Prostate gland (tissue), 2 donors: Measurements from ENCODE around the gene ARAP3. TPM values are rescaled to one million over a fixed set of nuclear protein-coding genes. Genes with fewer than 3 reads are reported as not detected.

Experiments used
- DNase-seq: peaks from one replicate; pipeline ENCODE4 v3.0.0-alpha.2; 2019; ENCODE audit warnings: low spot score
- H3K27ac ChIP-seq, 2 donors: fragments of 200-600 bp; sonication (generic); 2 replicates each; pipeline ENCODE4 v1.5.1; 2017 to 2019
- H3K27me3 ChIP-seq: fragments of 200-600 bp; sonication (generic); replicated peaks from 2 replicates; pipeline ENCODE4 v1.5.1; 2019; ENCODE audit not compliant: insufficient read depth
- H3K36me3 ChIP-seq, 2 donors: fragments of 200-600 bp; sonication (generic); 1 replicate in 1 of 2; 2 replicates in 1 of 2; pipeline versions ENCODE4 v1.5.1 to v1.8.1; 2017 to 2019
- H3K4me1 ChIP-seq: fragments of 200-600 bp; sonication (generic); replicated peaks from 2 replicates; pipeline ENCODE4 v1.5.1; 2019
- H3K4me3 ChIP-seq, 2 donors: fragments of 200-600 bp; sonication (generic); 2 replicates each; pipeline ENCODE4 v1.5.1; 2017 to 2019
- H3K9me3 ChIP-seq: fragments of 200-600 bp; sonication (generic); 2 replicates; pipeline ENCODE4 v1.5.1; 2017
- CTCF ChIP-seq, 4 experiments: fragments of 200-600 bp in 2 of 4; fragments of 450-650 bp in 2 of 4; sonication (generic) in 2 of 4; IDR thresholded peaks; 1 replicate in 3 of 4; 2 replicates in 1 of 4; pipeline ENCODE4 v1.5.1; 2016 to 2019; ENCODE audit warnings: antibody characterized with exemption in 4 of 4, mild to moderate bottlenecking in 2 of 4, moderate library complexity in 2 of 4
- POLR2A ChIP-seq: fragments of 450-650 bp; IDR thresholded peaks from one replicate; pipeline ENCODE4 v1.6.1; 2016; ENCODE audit warnings: antibody characterized with exemption, mild to moderate bottlenecking
- POLR2AphosphoS5 ChIP-seq: sonication (generic); formaldehyde crosslinking; IDR thresholded peaks from one replicate; pipeline ENCODE4 v1.6.1; 2017; ENCODE audit warnings: antibody characterized with exemption
- WGBS: methylation state at CpG from one replicate; pipeline ENCODE4 v1.1.5; 2018; 5-methylcytosine and 5-hydroxymethylcytosine counted together
- intact Hi-C: fragments of 100-400 bp; cut with DNase I; formaldehyde crosslinking; loops from one replicate; pipeline ENCODE4 v1.14.2; 2022
- total RNA-seq, 2 donors: library from RNA; depleted of rRNA; stranded (reverse); fragments of >200 nt; gene quantifications; one replicate each; pipeline ENCODE4 v1.1.0, GENCODE V29; 2016

The ARAP3 gene
- total RNA-seq, 2 donors from 2014 or later: 4.0 to 8.4 TPM

- 83% methylated on average over 3 of the region's 3 CpGs for WGBS
- TF ChIP-seq POLR2A (no peak), POLR2AphosphoS5 (no peak), CTCF (IDR thresholded peaks at IDR 0.05) (no peak)
- intact Hi-C loops: no loop called here
These were observed 15.6 kb upstream of the ARAP3 start for GRCh38 chr5:141697586-141697985.

GRCh38 chr5:141696431-141696830 lies 14.4 kb upstream of the ARAP3 start:
- DNase-seq: no peak
- no peaks in the 10 kb centered on the region for H3K9me3 ChIP-seq
- no peaks in the 10 kb centered on the region for H3K36me3 ChIP-seq
- H3K27ac ChIP-seq: no peak overlapping the region
- no peaks in the 10 kb centered on the region for H3K4me1 ChIP-seq
- TF ChIP-seq POLR2AphosphoS5 (no peak), CTCF (IDR thresholded peaks at IDR 0.05) (no peak)
- no peak overlapping the region for H3K4me3 ChIP-seq
- 76% methylated on average over 2 of the region's 2 CpGs for WGBS
- intact Hi-C loops: no loop called here
- peaks cover 9% of the 10 kb centered on the region for H3K27me3 ChIP-seq

More at GRCh38 chr5:141697586-141697985, 15.6 kb upstream of the ARAP3 start:
- H3K27ac ChIP-seq: no peak overlapping the region
- no peaks in the 10 kb centered on the region for H3K9me3 ChIP-seq
- peaks cover 9% of the 10 kb centered on the region for H3K27me3 ChIP-seq
- H3K36me3 ChIP-seq: no peaks in the 10 kb centered on the region
- no peak overlapping the region for H3K4me3 ChIP-seq
- DNase-seq: no peak
- no peaks in the 10 kb centered on the region for H3K4me1 ChIP-seq

- H3K9me3 ChIP-seq: no peaks in the 10 kb centered on the region
- H3K4me3 ChIP-seq: no peak overlapping the region
- H3K4me1 ChIP-seq: no peaks in the 10 kb centered on the region
- peaks cover 9% of the 10 kb centered on the region for H3K27me3 ChIP-seq
- no peak for DNase-seq
- WGBS: 58% methylated on average over 11 of the region's 11 CpGs
- H3K27ac ChIP-seq: no peak overlapping the region
- no peaks in the 10 kb centered on the region for H3K36me3 ChIP-seq
- intact Hi-C loops: no loop called here
- TF ChIP-seq POLR2A (no peak), CTCF (IDR thresholded peaks at IDR 0.05) (no peak), POLR2AphosphoS5 (no peak)
These were observed 13.7 kb upstream of the ARAP3 start for GRCh38 chr5:141695627-141696215.

- H3K9me3 ChIP-seq: no peaks in the 10 kb centered on the region
- peaks cover 4% of the 10 kb centered on the region for H3K27me3 ChIP-seq
- WGBS: 61% methylated on average over 5 of the region's 5 CpGs
- H3K4me3 ChIP-seq: no peak overlapping the region
- TF ChIP-seq CTCF (IDR thresholded peaks at IDR 0.05) (no peak), POLR2AphosphoS5 (no peak), POLR2A (no peak)
- H3K27ac ChIP-seq: no peak overlapping the region
- no peaks in the 10 kb centered on the region for H3K36me3 ChIP-seq
- no peak for DNase-seq
- no peaks in the 10 kb centered on the region for H3K4me1 ChIP-seq
- intact Hi-C loops: no loop called here
These were observed 12.4 kb upstream of the ARAP3 start for GRCh38 chr5:141694479-141694878.
